A673 (cell line): ENCODE data around the gene KLHL18. TPM values are rescaled to one million over a fixed set of nuclear protein-coding genes. Genes with fewer than 3 reads are reported as not detected.

ENCODE experiments used
- BruUV-seq: library from RNA; stranded (reverse); fragments of 400-500 nt; replicated peaks from 2 replicates; lab custom pipeline; 2021; lab: Mats Ljungman, UMichigan
- CTCF ChIA-PET: fragments of 300-600 bp; sonication (Branson Sonifier 250); formaldehyde crosslinking; loops from one replicate; lab custom pipeline; 2022; ENCODE audit warnings: antibody characterized with exemption; lab: Charles Lee
- POLR2A ChIA-PET: fragments of 300-600 bp; sonication (Branson Sonifier 250); formaldehyde crosslinking; loops from one replicate; lab custom pipeline; 2022; ENCODE audit warnings: antibody characterized with exemption; ENCODE audit not compliant: low non-redundant PET; lab: Charles Lee
- DNase-seq: peaks from one replicate; pipeline ENCODE4 v3.0.0-alpha.2; 2015; ENCODE audit warnings: low spot score
- H3K27ac ChIP-seq: fragments of 200-600 bp; sonication (generic); 2 replicates; pipeline ENCODE4 v1.5.1; 2016; ENCODE audit warnings: mixed run types, low read depth, mild to moderate bottlenecking, mixed read lengths, antibody characterized with exemption, low read length; ENCODE audit not compliant: poor library complexity, severe bottlenecking
- H3K27me3 ChIP-seq: fragments of 200-600 bp; sonication (generic); replicated peaks from 2 replicates; pipeline ENCODE4 v1.6.1; 2017; ENCODE audit warnings: mixed run types, low read depth, mild to moderate bottlenecking, mixed read lengths, antibody characterized with exemption, low read length; ENCODE audit not compliant: insufficient read depth, poor library complexity
- H3K36me3 ChIP-seq: fragments of 200-600 bp; sonication (generic); 2 replicates; pipeline ENCODE4 v1.6.1; 2016; ENCODE audit warnings: mixed run types, mild to moderate bottlenecking, mixed read lengths, antibody characterized with exemption, low read length; ENCODE audit not compliant: insufficient read depth, poor library complexity, severe bottlenecking
- H3K4me1 ChIP-seq: fragments of 200-600 bp; sonication (generic); 2 replicates; pipeline ENCODE4 v1.6.1; 2017; ENCODE audit warnings: mixed run types, mild to moderate bottlenecking, mixed read lengths, antibody characterized with exemption, low read length; ENCODE audit not compliant: insufficient read depth, poor library complexity, severe bottlenecking
- H3K4me3 ChIP-seq: fragments of 200-600 bp; sonication (generic); 2 replicates; pipeline ENCODE4 v1.5.1; 2016; ENCODE audit warnings: low read depth, mixed run types, mild to moderate bottlenecking, mixed read lengths, low read length; ENCODE audit not compliant: poor library complexity, severe bottlenecking
- H3K9me3 ChIP-seq: fragments of 200-600 bp; sonication (generic); 2 replicates; pipeline ENCODE4 v1.6.1; 2016; ENCODE audit warnings: mixed run types, low read depth, mild to moderate bottlenecking, mixed read lengths, antibody characterized with exemption, low read length; ENCODE audit not compliant: poor library complexity, severe bottlenecking
- EZH2 ChIP-seq: fragments of 200-600 bp; sonication (generic); IDR thresholded peaks from 2 replicates; pipeline ENCODE4 v1.6.1; 2017; ENCODE audit warnings: borderline replicate concordance, low read depth, mild to moderate bottlenecking, mixed read lengths, antibody characterized with exemption, low read length; ENCODE audit not compliant: poor library complexity, severe bottlenecking
- intact Hi-C: fragments of 100-400 bp; cut with micrococcal nuclease; formaldehyde crosslinking; loops from one replicate; pipeline ENCODE4 v1.10.0; 2022; ENCODE audit not compliant: unreplicated experiment
- total RNA-seq: library from RNA; stranded (reverse); gene quantifications from 2 replicates; pipeline ENCODE4 v1.2.3, GENCODE V29; 2021
- TF ChIP-seq, protein P1 (sequence below): fragments of 300-800, 200-600 bp; sonication (generic); conservative IDR thresholded peaks from 2 replicates; pipeline ENCODE4 v1.5.1; 2017; ENCODE audit warnings: low read depth, mild to moderate bottlenecking, antibody characterized with exemption, low read length, moderate library complexity, mixed read lengths

The KLHL18 gene
- total RNA-seq, 1 experiment from 2014 or later: 22.6 TPM

DNA sequence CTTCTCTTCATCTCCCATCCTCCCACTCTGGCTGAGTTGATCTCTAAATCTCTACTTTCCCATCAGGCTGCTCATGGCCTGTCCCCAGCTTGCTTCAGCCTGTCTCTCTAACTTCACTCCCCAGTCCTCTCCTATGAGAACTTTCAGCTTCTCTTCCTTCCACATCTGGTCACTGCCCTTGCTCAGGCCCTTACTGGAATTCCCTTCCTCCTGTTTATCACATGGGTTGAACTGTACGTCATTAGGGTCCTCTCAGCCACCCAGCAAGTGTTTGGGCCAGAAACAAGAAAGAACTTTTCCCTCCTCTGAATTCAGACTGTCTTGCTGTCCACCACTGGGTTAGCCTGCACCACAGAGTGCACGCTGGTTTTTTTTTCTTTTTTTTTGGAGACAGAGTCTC is 103.1 kb downstream of the KLHL18 start:
- H3K36me3 ChIP-seq: no peaks in the 10 kb centered on the region
- H3K27me3 ChIP-seq: no peaks in the 10 kb centered on the region
- POLR2A ChIA-PET: no interaction called here
- no TSS peak for BruUV-seq
- CTCF ChIA-PET: no interaction called here
- no peak for DNase-seq
- no peaks in the 10 kb centered on the region for H3K4me1 ChIP-seq
- no peak overlapping the region for H3K4me3 ChIP-seq
- intact Hi-C loops: no loop called here
- H3K27ac ChIP-seq: no peak overlapping the region
- TF ChIP-seq, protein P1, sequence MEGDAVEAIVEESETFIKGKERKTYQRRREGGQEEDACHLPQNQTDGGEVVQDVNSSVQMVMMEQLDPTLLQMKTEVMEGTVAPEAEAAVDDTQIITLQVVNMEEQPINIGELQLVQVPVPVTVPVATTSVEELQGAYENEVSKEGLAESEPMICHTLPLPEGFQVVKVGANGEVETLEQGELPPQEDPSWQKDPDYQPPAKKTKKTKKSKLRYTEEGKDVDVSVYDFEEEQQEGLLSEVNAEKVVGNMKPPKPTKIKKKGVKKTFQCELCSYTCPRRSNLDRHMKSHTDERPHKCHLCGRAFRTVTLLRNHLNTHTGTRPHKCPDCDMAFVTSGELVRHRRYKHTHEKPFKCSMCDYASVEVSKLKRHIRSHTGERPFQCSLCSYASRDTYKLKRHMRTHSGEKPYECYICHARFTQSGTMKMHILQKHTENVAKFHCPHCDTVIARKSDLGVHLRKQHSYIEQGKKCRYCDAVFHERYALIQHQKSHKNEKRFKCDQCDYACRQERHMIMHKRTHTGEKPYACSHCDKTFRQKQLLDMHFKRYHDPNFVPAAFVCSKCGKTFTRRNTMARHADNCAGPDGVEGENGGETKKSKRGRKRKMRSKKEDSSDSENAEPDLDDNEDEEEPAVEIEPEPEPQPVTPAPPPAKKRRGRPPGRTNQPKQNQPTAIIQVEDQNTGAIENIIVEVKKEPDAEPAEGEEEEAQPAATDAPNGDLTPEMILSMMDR: no peak
- no peak for TF ChIP-seq EZH2
- H3K9me3 ChIP-seq: no peaks in the 10 kb centered on the region

- intact Hi-C loops: no loop called here
- no peaks in the 10 kb centered on the region for H3K9me3 ChIP-seq
- no TSS peak for BruUV-seq
- TF ChIP-seq, protein P1: no peak
- no peak for TF ChIP-seq EZH2
- CTCF ChIA-PET: no interaction called here
- no peak for DNase-seq
- POLR2A ChIA-PET: no interaction called here
- H3K4me1 ChIP-seq: no peaks in the 10 kb centered on the region
- H3K27ac ChIP-seq: no peak overlapping the region
- H3K27me3 ChIP-seq: no peaks in the 10 kb centered on the region
- no peak overlapping the region for H3K4me3 ChIP-seq
- H3K36me3 ChIP-seq: no peaks in the 10 kb centered on the region
Measured at GRCh38 chr3:47392933-47393332, 110.2 kb downstream of the KLHL18 start.

DNA sequence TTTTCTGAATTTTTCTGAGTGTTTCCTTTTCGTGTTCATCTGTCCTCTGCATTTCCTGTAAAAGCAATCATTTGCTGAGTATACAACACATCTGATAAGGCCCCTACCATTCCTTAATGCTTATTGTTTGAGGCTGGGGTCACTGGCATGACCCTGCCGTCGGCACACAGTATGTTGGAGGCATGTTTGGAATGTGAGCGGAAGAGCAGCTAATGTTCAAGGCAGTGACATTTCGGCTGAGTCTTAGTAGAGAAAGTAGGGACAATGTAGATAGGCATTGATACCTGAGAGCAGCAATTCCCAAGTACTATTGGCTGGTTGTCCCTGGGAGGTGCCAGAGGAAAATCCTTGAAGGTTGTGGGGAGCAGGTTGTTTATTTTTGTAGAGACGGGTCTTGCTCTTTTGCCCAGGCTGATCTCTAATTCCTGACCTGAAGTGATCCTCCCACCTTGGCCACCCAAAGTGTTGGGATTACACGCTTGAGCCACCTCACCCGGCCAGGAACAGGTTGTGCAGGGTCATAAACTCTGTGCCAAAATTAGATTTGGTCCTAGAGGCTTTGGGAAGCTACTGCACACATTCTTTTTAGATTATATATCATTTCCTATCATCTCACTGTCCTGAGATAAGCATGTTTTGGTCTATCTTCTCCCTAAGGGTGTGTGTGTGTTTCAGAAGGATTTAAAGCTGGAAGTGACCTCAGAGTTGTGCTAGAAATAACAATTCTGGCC is 111.6 kb downstream of the KLHL18 start:
- TF ChIP-seq EZH2: no peak
- TF ChIP-seq, protein P1: no peak
- BruUV-seq: no TSS peak
- Histone ChIP-seq H3K4me3 (no peak overlapping the region), H3K4me1 (no peaks in the 10 kb centered on the region), H3K27ac (no peak overlapping the region), H3K9me3 (no peaks in the 10 kb centered on the region), H3K27me3 (no peaks in the 10 kb centered on the region), H3K36me3 (no peaks in the 10 kb centered on the region)
- DNase-seq: no peak
- POLR2A ChIA-PET: no interaction called here
- CTCF ChIA-PET: no interaction called here
- intact Hi-C loops: no loop called here
